HEK293 (cell line): ENCODE results near the gene WDR5B.

Experiments used
- CTCF ChIP-seq: fragments of 450-650 bp; formaldehyde crosslinking; IDR thresholded peaks from 2 replicates; pipeline ENCODE4 v1.5.1; 2016; ENCODE audit warnings: missing biosample characterization, missing genetic modification characterization
- ELK4 ChIP-seq: IDR thresholded peaks from 2 replicates; pipeline ENCODE4 v1.6.1; 2011; ENCODE audit warnings: mild to moderate bottlenecking, low read depth, low read length, borderline replicate concordance
- GLIS1 ChIP-seq: fragments of 450-650 bp; formaldehyde crosslinking; IDR thresholded peaks from 2 replicates; pipeline ENCODE4 v1.5.1; 2016; ENCODE audit warnings: missing biosample characterization, missing genetic modification characterization
- KLF1 ChIP-seq: fragments of 450-650 bp; formaldehyde crosslinking; IDR thresholded peaks from 2 replicates; pipeline ENCODE4 v1.5.1; 2016; ENCODE audit warnings: missing biosample characterization, missing genetic modification characterization
- OSR2 ChIP-seq: fragments of 450-650 bp; formaldehyde crosslinking; IDR thresholded peaks from 2 replicates; pipeline ENCODE4 v1.5.1; 2016; ENCODE audit warnings: missing biosample characterization, missing genetic modification characterization
- REPIN1 ChIP-seq: fragments of 450-650 bp; formaldehyde crosslinking; IDR thresholded peaks from 2 replicates; pipeline ENCODE4 v1.5.1; 2017; ENCODE audit warnings: missing biosample characterization, missing genetic modification characterization, low read depth
- SP3 ChIP-seq: fragments of 450-650 bp; formaldehyde crosslinking; IDR thresholded peaks from 2 replicates; pipeline ENCODE4 v1.5.1; 2016; ENCODE audit warnings: missing biosample characterization, missing genetic modification characterization
- ZBTB17 ChIP-seq: fragments of 450-650 bp; formaldehyde crosslinking; IDR thresholded peaks from 2 replicates; pipeline ENCODE4 v1.5.1; 2016; ENCODE audit warnings: missing biosample characterization, missing genetic modification characterization
- ZFP37 ChIP-seq: fragments of 450-650 bp; formaldehyde crosslinking; IDR thresholded peaks from 2 replicates; pipeline ENCODE4 v1.5.1; 2016; ENCODE audit warnings: missing biosample characterization, missing genetic modification characterization
- ZNF10 ChIP-seq: fragments of 450-650 bp; formaldehyde crosslinking; IDR thresholded peaks from 2 replicates; pipeline ENCODE4 v1.5.1; 2017; ENCODE audit warnings: missing biosample characterization, missing genetic modification characterization
- ZNF148 ChIP-seq: fragments of 450-650 bp; formaldehyde crosslinking; IDR thresholded peaks from 2 replicates; pipeline ENCODE4 v1.5.0; 2017; ENCODE audit warnings: missing biosample characterization, missing genetic modification characterization, borderline replicate concordance
- ZNF280D ChIP-seq: fragments of 450-650 bp; formaldehyde crosslinking; IDR thresholded peaks from 2 replicates; pipeline ENCODE4 v1.5.1; 2016; ENCODE audit warnings: missing biosample characterization, missing genetic modification characterization
- ZNF514 ChIP-seq: fragments of 450-650 bp; formaldehyde crosslinking; IDR thresholded peaks from 2 replicates; pipeline ENCODE4 v1.5.1; 2016; ENCODE audit warnings: missing biosample characterization, missing genetic modification characterization
- ZNF518A ChIP-seq: fragments of 450-650 bp; formaldehyde crosslinking; conservative IDR thresholded peaks from 2 replicates; pipeline ENCODE4 v1.5.1; 2016; ENCODE audit warnings: low read depth, missing biosample characterization, missing genetic modification characterization
- ZNF600 ChIP-seq: fragments of 450-650 bp; formaldehyde crosslinking; IDR thresholded peaks from 2 replicates; pipeline ENCODE4 v1.5.1; 2016; ENCODE audit warnings: missing biosample characterization, missing genetic modification characterization
- ZNF629 ChIP-seq: fragments of 450-650 bp; formaldehyde crosslinking; IDR thresholded peaks from 2 replicates; pipeline ENCODE4 v1.5.1; 2017; ENCODE audit warnings: missing biosample characterization, missing genetic modification characterization
- ZNF639 ChIP-seq: fragments of 450-650 bp; formaldehyde crosslinking; IDR thresholded peaks from 2 replicates; pipeline ENCODE4 v1.5.1; 2016; ENCODE audit warnings: missing biosample characterization, missing genetic modification characterization
- ZNF677 ChIP-seq: fragments of 450-650 bp; IDR thresholded peaks from 2 replicates; pipeline ENCODE4 v1.5.0; 2018; ENCODE audit warnings: missing biosample characterization, mild to moderate bottlenecking, missing genetic modification characterization, moderate library complexity
- ZNF692 ChIP-seq: fragments of 450-650 bp; formaldehyde crosslinking; IDR thresholded peaks from 2 replicates; pipeline ENCODE4 v1.5.1; 2016; ENCODE audit warnings: missing biosample characterization, missing genetic modification characterization
- ZSCAN30 ChIP-seq: fragments of 450-650 bp; IDR thresholded peaks from 2 replicates; pipeline ENCODE4 v1.5.1; 2018; ENCODE audit warnings: missing biosample characterization, mild to moderate bottlenecking, missing genetic modification characterization, moderate library complexity
- ZXDB ChIP-seq: fragments of 450-650 bp; formaldehyde crosslinking; IDR thresholded peaks from 2 replicates; pipeline ENCODE4 v1.5.1; 2016; ENCODE audit warnings: missing biosample characterization, missing genetic modification characterization

WDR5B gene

GRCh38 chr3:122415762-122416654 lies at the start of gene WDR5B (continued):
- TF ChIP-seq ZNF518A (peak; percentile 65), ZSCAN30 (tag by site-specific recombination) (0 out of 2 replicates have a peak, but pooled peaks have one; percentile 20), ZBTB17 (tag by site-specific recombination) (peak; percentile 70), ZNF629 (tag by site-specific recombination) (peak; percentile 40; the same call in 1 of the 2 replicates), GLIS1 (tag by site-specific recombination) (no peak), ZNF10 (tag by site-specific recombination) (no peak), ZNF148 (tag by site-specific recombination) (no peak), ZXDB (tag by site-specific recombination) (peak; percentile 72), ZNF677 (tag by site-specific recombination) (no peak), ZNF692 (peak; percentile 52; the same call in 1 of the 2 replicates), REPIN1 (no peak), SP3 (tag by site-specific recombination) (peak; percentile 72), ZNF280D (tag by site-specific recombination) (no peak), ELK4 (peak; percentile 45; the same call in 1 of the 2 replicates), KLF1 (tag by site-specific recombination) (peak; percentile 12; the same call in 1 of the 2 replicates), ZNF514 (no peak), OSR2 (tag by site-specific recombination) (0 out of 2 replicates have a peak, but pooled peaks have one; percentile 19), ZNF639 (tag by site-specific recombination) (no peak), CTCF (0 out of 2 replicates have a peak, but pooled peaks have one; percentile 12), ZNF600 (tag by site-specific recombination) (peak; percentile 78), ZFP37 (0 out of 2 replicates have a peak, but pooled peaks have one; percentile 25)
